Measurements from ENCODE around the gene ZNF280C. TPM values are rescaled to one million over a fixed set of nuclear protein-coding genes. Genes with fewer than 3 reads are reported as not detected.

Gene ZNF280C
- total RNA-seq, 1 experiment from 2014 or later = 15.0 TPM

DNA sequence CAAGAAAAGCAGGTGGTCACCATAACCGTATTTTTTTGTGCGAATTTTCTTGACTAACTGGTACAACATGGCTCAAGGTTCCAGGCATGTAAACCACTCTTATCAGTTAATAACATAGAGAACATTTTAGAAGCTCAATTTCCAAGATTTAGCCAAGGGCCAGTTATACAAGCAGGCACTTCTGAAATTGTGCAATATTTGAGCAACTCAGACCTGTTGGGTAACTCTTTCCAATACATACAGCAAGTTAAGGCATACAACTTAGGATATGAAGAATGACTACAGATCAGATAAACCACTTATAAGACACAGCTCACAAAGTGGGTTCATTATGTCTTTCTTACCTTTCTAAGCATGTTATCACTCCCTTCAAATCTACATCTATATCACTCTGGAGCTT is 43.9 kb downstream of the ZNF280C start (continued):
- TF ChIP-seq FOXP1 (CRISPR knock-in tag; IDR thresholded peaks at IDR 0.05; ENCODE audit: borderline replicate concordance) (no peak), AR (CRISPR knock-in tag; IDR thresholded peaks at IDR 0.05) (no peak), CREM (CRISPR knock-in tag; IDR thresholded peaks at IDR 0.05) (no peak), ZNF532 (CRISPR knock-in tag; IDR thresholded peaks at IDR 0.05; ENCODE audit: borderline replicate concordance) (no peak), JAZF1 (CRISPR knock-in tag; IDR thresholded peaks at IDR 0.05) (no peak)

- H3K36me3 Mint-ChIP-seq = peaks cover 51% of the 10 kb centered on the region
- no peak overlapping the region for H3K27ac Mint-ChIP-seq
- ChIA-PET POLR2A (no interaction called here), CTCF (no interaction called here)
- ATAC-seq = no peak
- H3K4me3 Mint-ChIP-seq = no peak overlapping the region
- no peaks in the 10 kb centered on the region for H3K4me1 Mint-ChIP-seq
- no peak for TF ChIP-seq RELA (CRISPR knock-in tag; IDR thresholded peaks at IDR 0.05; ENCODE audit: borderline replicate concordance)
- H3K9me3 Mint-ChIP-seq = no peaks in the 10 kb centered on the region
- DNase-seq (ENCODE audit: low spot score) = no peak
- no peaks in the 10 kb centered on the region for H3K27me3 Mint-ChIP-seq (ENCODE audit: low read depth)
Observed at GRCh38 chrX:130216320-130216719, 52.4 kb downstream of the ZNF280C start.

- Mint-ChIP-seq H3K36me3 (peaks cover 55% of the 10 kb centered on the region), H3K4me1 (no peaks in the 10 kb centered on the region), H3K27ac (no peak overlapping the region; the same call in 1 of the 2 replicates), H3K9me3 (no peaks in the 10 kb centered on the region), H3K4me3 (no peak overlapping the region), H3K27me3 (ENCODE audit: low read depth) (no peaks in the 10 kb centered on the region)
- TF ChIP-seq OVOL2 (CRISPR knock-in tag; IDR thresholded peaks at IDR 0.05; ENCODE audit: borderline replicate concordance) (no peak), NFE2L1 (CRISPR knock-in tag; IDR thresholded peaks at IDR 0.05) (no peak), ZNF416 (CRISPR knock-in tag; IDR thresholded peaks at IDR 0.05) (no peak), USF2 (CRISPR knock-in tag; IDR thresholded peaks at IDR 0.05) (no peak)
- CTCF ChIA-PET = no interaction called here
- POLR2A ChIA-PET = no interaction called here
- DNase-seq (ENCODE audit: low spot score) (no peak), ATAC-seq (no peak)
Observed at GRCh38 chrX:130213376-130213775, 55.3 kb downstream of the ZNF280C start.

- ChIA-PET POLR2A (no interaction called here), CTCF (no interaction called here)
- H3K36me3 Mint-ChIP-seq = peaks cover 60% of the 10 kb centered on the region
- DNase-seq (ENCODE audit: low spot score) (no peak), ATAC-seq (no peak)
- no peaks in the 10 kb centered on the region for H3K9me3 Mint-ChIP-seq
- no peak overlapping the region for H3K27ac Mint-ChIP-seq
- H3K27me3 Mint-ChIP-seq (ENCODE audit: low read depth) = no peaks in the 10 kb centered on the region
- H3K4me3 Mint-ChIP-seq = no peak overlapping the region
- TF ChIP-seq SOX15 (CRISPR knock-in tag; IDR thresholded peaks at IDR 0.05) (no peak), ELF4 (CRISPR knock-in tag; IDR thresholded peaks at IDR 0.05; ENCODE audit: low read depth) (no peak)
- no peaks in the 10 kb centered on the region for H3K4me1 Mint-ChIP-seq
Observed at GRCh38 chrX:130212371-130212770, 56.3 kb downstream of the ZNF280C start.

Data from WTC11 (cell line).